PC-9 (cell line): ENCODE data around the gene DDI2. TPM values are rescaled to one million over a fixed set of nuclear protein-coding genes. Genes with fewer than 3 reads are reported as not detected.
"Not testable (repeated sequence)": the region's sequence is repeated elsewhere in the genome, so short reads cannot be mapped to it uniquely, and the experiment has no call there.

Experiments
- BruUV-seq: library from RNA; stranded (reverse); fragments of 400-500 nt; replicated peaks from 2 replicates; lab custom pipeline; 2021; lab: Mats Ljungman, UMichigan
- CTCF ChIA-PET: fragments of 300-600 bp; sonication (Branson Sonifier 250); formaldehyde crosslinking; loops from one replicate; lab custom pipeline; 2022; ENCODE audit warnings: antibody characterized with exemption; lab: Charles Lee
- POLR2A ChIA-PET: fragments of 300-600 bp; sonication (Branson Sonifier 250); formaldehyde crosslinking; loops from one replicate; lab custom pipeline; 2022; ENCODE audit warnings: antibody characterized with exemption; ENCODE audit not compliant: unreplicated experiment; lab: Charles Lee
- DNase-seq, 2 experiments: peaks; one replicate each; pipeline versions ENCODE4 v3.0.0 to v3.0.0-alpha.2; 2015 to 2022; ENCODE audit warnings: mixed read lengths in 1 of 2
- H2AFZ ChIP-seq: fragments of 200-600 bp; sonication (generic); 2 replicates; pipeline ENCODE4 v1.8.1; 2017; ENCODE audit warnings: antibody characterized with exemption
- H3F3A ChIP-seq: fragments of 200-600 bp; sonication (generic); 2 replicates; pipeline ENCODE4 v1.8.1; 2017; ENCODE audit warnings: antibody characterized with exemption, mild to moderate bottlenecking, low read depth; ENCODE audit not compliant: insufficient read depth
- H3K27ac ChIP-seq: fragments of 200-600 bp; sonication (generic); 2 replicates; pipeline ENCODE4 v1.6.1; 2016; ENCODE audit warnings: mixed run types
- H3K27me3 ChIP-seq: fragments of 200-600 bp; sonication (generic); 2 replicates; pipeline ENCODE4 v1.6.1; 2016; ENCODE audit warnings: low read depth, mixed run types; ENCODE audit not compliant: insufficient read depth
- H3K36me3 ChIP-seq: fragments of 200-600 bp; sonication (generic); 2 replicates; pipeline ENCODE4 v1.6.1; 2016; ENCODE audit warnings: low read depth, mixed run types
- H3K4me1 ChIP-seq: fragments of 200-600 bp; sonication (generic); replicated peaks from 2 replicates; pipeline ENCODE4 v1.6.1; 2016; ENCODE audit warnings: mixed run types; ENCODE audit not compliant: insufficient read depth
- H3K4me2 ChIP-seq: fragments of 200-600 bp; sonication (generic); 2 replicates; pipeline ENCODE4 v1.6.1; 2017; ENCODE audit warnings: mixed run types
- H3K4me3 ChIP-seq: fragments of 200-600 bp; sonication (generic); 2 replicates; pipeline ENCODE4 v1.6.1; 2016; ENCODE audit warnings: mixed run types
- H3K79me2 ChIP-seq: fragments of 200-600 bp; sonication (generic); 2 replicates; pipeline ENCODE4 v1.6.1; 2017; ENCODE audit warnings: low read depth, mixed run types
- H3K9me2 ChIP-seq: fragments of 200-600 bp; sonication (generic); 2 replicates; pipeline ENCODE4 v1.8.1; 2017; ENCODE audit warnings: mild to moderate bottlenecking; ENCODE audit not compliant: insufficient read depth
- H3K9me3 ChIP-seq: fragments of 200-600 bp; sonication (generic); 2 replicates; pipeline ENCODE4 v1.8.1; 2016; ENCODE audit warnings: low read depth; ENCODE audit not compliant: insufficient read depth
- H4K20me1 ChIP-seq: fragments of 200-600 bp; sonication (generic); 2 replicates; pipeline ENCODE4 v1.8.1; 2017; ENCODE audit not compliant: insufficient read depth
- EZH2 ChIP-seq: fragments of 200-600 bp; sonication (generic); IDR thresholded peaks from 2 replicates; pipeline ENCODE4 v1.8.0; 2017; ENCODE audit warnings: antibody characterized with exemption, low read depth
- intact Hi-C: fragments of 100-400 bp; cut with micrococcal nuclease; formaldehyde crosslinking; loops from one replicate; pipeline ENCODE4 v1.10.0; 2022; ENCODE audit not compliant: unreplicated experiment
- total RNA-seq: library from RNA; stranded (reverse); gene quantifications from 2 replicates; pipeline ENCODE4 v1.2.3, GENCODE V29; 2021
- TF ChIP-seq, protein P1 (sequence below): fragments of 200-600 bp; sonication (generic); conservative IDR thresholded peaks from 2 replicates; pipeline ENCODE4 v1.6.1; 2017; ENCODE audit warnings: mixed run types, antibody characterized with exemption, mild to moderate bottlenecking, moderate library complexity

The DDI2 gene
- total RNA-seq, 1 experiment from 2014 or later: 38.0 TPM

DNA sequence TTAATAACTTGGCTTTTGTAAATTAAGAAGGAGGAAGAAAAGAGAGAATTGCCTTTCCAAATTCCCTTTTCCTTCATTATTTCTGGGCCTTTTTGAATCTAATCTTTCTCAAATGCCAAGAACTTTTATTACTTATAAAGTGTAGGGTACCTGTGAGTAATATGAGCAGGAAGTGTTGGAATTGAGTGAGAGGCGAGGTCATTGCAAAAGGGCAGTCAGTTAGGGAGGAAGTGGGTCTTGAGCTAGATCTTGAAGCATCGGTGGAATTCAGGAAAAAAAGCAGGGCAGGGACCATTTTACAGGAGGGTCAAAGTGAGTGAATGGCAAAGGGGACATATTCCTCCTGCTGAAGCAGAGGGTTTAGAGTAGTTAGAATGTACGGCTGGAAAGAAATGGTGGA is 23.4 kb downstream of the DDI2 start:
- Histone ChIP-seq H3K36me3 (no peaks in the 10 kb centered on the region; the same call in none of the 2 replicates), H3K27ac (0 out of 2 replicates have a peak overlapping the region, but pooled peaks have one; percentile 16), H3K27me3 (no peaks in the 10 kb centered on the region), H3K79me2 (no peaks in the 10 kb centered on the region), H3K4me3 (no peak overlapping the region), H3K4me2 (no peak overlapping the region), H3F3A (no peaks in the 10 kb centered on the region; the same call in 1 of the 2 replicates), H4K20me1 (no peaks in the 10 kb centered on the region; the same call in 1 of the 2 replicates), H3K9me2 (no peaks in the 10 kb centered on the region), H3K4me1 (no peaks in the 10 kb centered on the region), H2AFZ (no peak overlapping the region), H3K9me3 (no peaks in the 10 kb centered on the region)
- no peak for TF ChIP-seq EZH2
- TF ChIP-seq, protein P1, sequence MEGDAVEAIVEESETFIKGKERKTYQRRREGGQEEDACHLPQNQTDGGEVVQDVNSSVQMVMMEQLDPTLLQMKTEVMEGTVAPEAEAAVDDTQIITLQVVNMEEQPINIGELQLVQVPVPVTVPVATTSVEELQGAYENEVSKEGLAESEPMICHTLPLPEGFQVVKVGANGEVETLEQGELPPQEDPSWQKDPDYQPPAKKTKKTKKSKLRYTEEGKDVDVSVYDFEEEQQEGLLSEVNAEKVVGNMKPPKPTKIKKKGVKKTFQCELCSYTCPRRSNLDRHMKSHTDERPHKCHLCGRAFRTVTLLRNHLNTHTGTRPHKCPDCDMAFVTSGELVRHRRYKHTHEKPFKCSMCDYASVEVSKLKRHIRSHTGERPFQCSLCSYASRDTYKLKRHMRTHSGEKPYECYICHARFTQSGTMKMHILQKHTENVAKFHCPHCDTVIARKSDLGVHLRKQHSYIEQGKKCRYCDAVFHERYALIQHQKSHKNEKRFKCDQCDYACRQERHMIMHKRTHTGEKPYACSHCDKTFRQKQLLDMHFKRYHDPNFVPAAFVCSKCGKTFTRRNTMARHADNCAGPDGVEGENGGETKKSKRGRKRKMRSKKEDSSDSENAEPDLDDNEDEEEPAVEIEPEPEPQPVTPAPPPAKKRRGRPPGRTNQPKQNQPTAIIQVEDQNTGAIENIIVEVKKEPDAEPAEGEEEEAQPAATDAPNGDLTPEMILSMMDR: no peak
- DNase-seq: no peak
- CTCF ChIA-PET: no interaction called here
- POLR2A ChIA-PET: no interaction called here
- BruUV-seq: no TSS peak
- intact Hi-C loops: no loop called here

DNA sequence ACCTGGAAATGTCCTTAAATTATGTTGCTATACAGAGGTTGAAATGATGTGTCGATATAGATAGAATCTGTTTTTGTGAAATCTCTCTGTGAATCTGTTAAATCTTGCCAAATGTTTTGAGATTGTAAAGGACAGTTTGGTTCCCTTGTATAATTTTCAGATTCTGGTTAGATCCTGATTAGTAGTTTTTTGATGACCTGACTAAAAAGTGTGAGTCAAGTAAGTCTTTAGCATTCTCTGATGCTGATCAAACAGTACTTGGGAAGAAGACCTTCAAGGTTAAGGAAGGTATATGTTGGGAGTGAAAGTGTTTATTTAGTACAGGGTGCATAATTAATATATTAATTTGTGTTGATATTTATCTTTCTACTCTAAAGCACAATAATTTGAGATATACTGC is 32.7 kb downstream of the DDI2 start:
- Histone ChIP-seq H4K20me1 (no peaks in the 10 kb centered on the region), H2AFZ (no peak overlapping the region), H3K4me1 (peaks cover 3% of the 10 kb centered on the region), H3K79me2 (no peaks in the 10 kb centered on the region), H3F3A (0 out of 2 replicates have a peak, but pooled peaks cover 4% of the 10 kb centered on the region), H3K4me2 (no peak overlapping the region), H3K9me3 (no peaks in the 10 kb centered on the region), H3K27ac (no peak overlapping the region), H3K9me2 (no peaks in the 10 kb centered on the region), H3K27me3 (no peaks in the 10 kb centered on the region), H3K36me3 (peaks cover 7% of the 10 kb centered on the region), H3K4me3 (no peak overlapping the region)
- no TSS peak for BruUV-seq
- intact Hi-C loops: no loop called here
- ChIA-PET CTCF (no interaction called here), POLR2A (no interaction called here)
- no peak for DNase-seq
- no peak for TF ChIP-seq EZH2
- TF ChIP-seq, protein P1: no peak

DNA sequence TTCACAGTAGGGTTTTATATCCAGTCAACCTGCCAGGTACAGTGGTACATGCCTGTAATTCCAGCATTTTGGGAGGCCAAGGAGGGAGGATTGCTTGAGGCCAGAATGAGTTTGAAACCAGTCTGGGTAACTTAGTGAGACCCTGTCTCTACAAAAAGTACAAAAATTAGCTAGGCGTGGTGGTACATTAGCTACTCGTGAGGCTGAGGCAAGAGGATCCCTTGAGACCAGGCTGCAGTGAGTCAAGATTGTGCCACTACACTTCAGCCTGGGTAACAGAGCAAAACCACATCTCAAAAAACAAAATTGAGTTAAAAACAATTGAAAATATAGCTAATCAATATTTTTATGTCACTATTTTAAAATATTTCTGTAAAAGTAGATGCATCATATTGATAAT is 33.2 kb downstream of the DDI2 start:
- H3K9me3 ChIP-seq: no peaks in the 10 kb centered on the region
- no peaks in the 10 kb centered on the region for H3K9me2 ChIP-seq
- no TSS peak for BruUV-seq
- no peaks in the 10 kb centered on the region for H3K79me2 ChIP-seq
- H2AFZ ChIP-seq: no peak overlapping the region
- TF ChIP-seq EZH2: no peak
- TF ChIP-seq, protein P1: no peak
- ChIA-PET POLR2A (no interaction called here), CTCF (no interaction called here)
- no peak overlapping the region for H3K27ac ChIP-seq
- peaks cover 11% of the 10 kb centered on the region for H3K36me3 ChIP-seq
- no peaks in the 10 kb centered on the region for H4K20me1 ChIP-seq
- H3K4me3 ChIP-seq: no peak overlapping the region
- intact Hi-C loops: no loop called here
- no peak for DNase-seq
- H3K4me2 ChIP-seq: no peak overlapping the region
- peaks cover 8% of the 10 kb centered on the region for H3K4me1 ChIP-seq
- H3F3A ChIP-seq: 0 out of 2 replicates have a peak, but pooled peaks cover 7% of the 10 kb centered on the region
- H3K27me3 ChIP-seq: no peaks in the 10 kb centered on the region

DNA sequence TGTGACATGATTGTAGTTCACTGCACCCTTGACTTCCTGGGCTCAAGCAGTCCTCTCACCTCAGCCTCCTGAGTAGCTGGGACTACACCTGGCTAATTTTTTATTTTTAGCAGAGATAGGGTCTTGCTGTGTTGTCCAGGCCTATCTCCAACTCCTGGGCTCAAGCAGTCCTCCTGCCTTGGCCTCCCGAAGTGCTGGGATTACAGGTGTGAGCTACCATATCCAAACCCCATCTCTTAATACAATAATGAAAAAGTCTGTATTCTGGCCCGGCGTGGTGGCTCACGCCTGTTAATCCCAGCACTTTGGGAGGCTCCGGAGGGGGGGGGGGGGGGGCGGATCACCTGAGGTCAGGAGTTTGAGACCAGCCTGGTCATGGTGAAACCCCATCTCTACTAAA is 34.9 kb downstream of the DDI2 start:
- H3K27ac ChIP-seq, intact Hi-C loops, POLR2A ChIA-PET, H3F3A ChIP-seq, H4K20me1 ChIP-seq, H2AFZ ChIP-seq, H3K9me3 ChIP-seq, H3K79me2 ChIP-seq, H3K4me2 ChIP-seq, DNase-seq, H3K9me2 ChIP-seq, H3K4me3 ChIP-seq, BruUV-seq, H3K27me3 ChIP-seq: not testable (repeated sequence)
- Histone ChIP-seq H3K36me3 (peaks cover 24% of the 10 kb centered on the region), H3K4me1 (peaks cover 11% of the 10 kb centered on the region)
- CTCF ChIA-PET: interaction anchor here (0.7 kb wide), 1 partner anchor 85 kb away, joined by 4 read pairs; no protein-coding TSS in a partner anchor
